Kidney epithelial cell (primary cell): Measurements from ENCODE around the gene MRPL40. TPM values are rescaled to one million over a fixed set of nuclear protein-coding genes. Genes with fewer than 3 reads are reported as not detected.
A peak's percentile ranks its signal among the peaks of the same experiment; 100 is the strongest.

Source experiments
- DNase-seq: peaks from one replicate; pipeline ENCODE4 v3.0.0-alpha.2; 2010; ENCODE audit warnings: low read depth
- H3K27me3 ChIP-seq: 2 replicates; pipeline ENCODE4 v1.6.0; 2011; ENCODE audit warnings: low read length; ENCODE audit not compliant: control insufficient read depth, insufficient read depth
- H3K36me3 ChIP-seq: 2 replicates; pipeline ENCODE4 v1.5.1; 2011; ENCODE audit warnings: low read length; ENCODE audit not compliant: control insufficient read depth, insufficient read depth
- H3K4me3 ChIP-seq: 2 replicates; pipeline ENCODE4 v1.5.1; 2011; ENCODE audit warnings: low read depth, mild to moderate bottlenecking, control low read depth, low read length
- CTCF ChIP-seq: IDR thresholded peaks from 2 replicates; pipeline ENCODE4 v1.5.1; 2011; ENCODE audit warnings: mild to moderate bottlenecking, moderate library complexity, low read length, control low read depth, inconsistent platforms; ENCODE audit not compliant: insufficient read depth, poor library complexity, severe bottlenecking
- total RNA-seq: library from RNA; depleted of rRNA; stranded (reverse); fragments of >200 nt; gene quantifications from 2 replicates; pipeline ENCODE4 v1.2.3, GENCODE V29; 2015

Gene MRPL40
- total RNA-seq, 1 donor from 2014 or later, result 47.2 TPM

- DNase-seq, result peak; percentile 25
- Histone ChIP-seq H3K36me3 (no peaks in the 10 kb centered on the region), H3K4me3 (peak within 1 kb of the TSS; percentile 97), H3K27me3 (no peaks in the 10 kb centered on the region)
- TF ChIP-seq CTCF, result no peak
Observed at GRCh38 chr22:19478901-19479354, 46.6 kb downstream of the MRPL40 start, which contains the start of gene UFD1. Gene UFD1, minus strand, starts transcription at chr22:19479193. Its CDS starts 108 bp downstream, at chr22:19479085.

- Histone ChIP-seq H3K36me3 (no peaks in the 10 kb centered on the region), H3K4me3 (peak within 1 kb of the TSS; percentile 97), H3K27me3 (no peaks in the 10 kb centered on the region)
- TF ChIP-seq CTCF, result no peak
- DNase-seq, result peak; percentile 95
Observed at GRCh38 chr22:19479355-19480172, 47.2 kb downstream of the MRPL40 start, which contains the start of gene CDC45. Gene CDC45, plus strand, starts transcription at chr22:19479920. Its CDS starts 49 bp downstream, at chr22:19479969.

GRCh38 chr22:19480173-19480568 lies 47.8 kb downstream of the MRPL40 start:
- no peak for TF ChIP-seq CTCF
- H3K4me3 ChIP-seq, result peak overlapping the region; percentile 92
- no peak for DNase-seq
- no peaks in the 10 kb centered on the region for H3K27me3 ChIP-seq
- H3K36me3 ChIP-seq, result no peaks in the 10 kb centered on the region

GRCh38 chr22:19480789-19481188 lies 48.4 kb downstream of the MRPL40 start:
- peak overlapping the region; percentile 92 for H3K4me3 ChIP-seq
- no peak for TF ChIP-seq CTCF
- peaks cover 1% of the 10 kb centered on the region for H3K36me3 ChIP-seq
- DNase-seq, result no peak
- no peaks in the 10 kb centered on the region for H3K27me3 ChIP-seq

GRCh38 chr22:19482297-19482696 lies 50.0 kb downstream of the MRPL40 start:
- no peaks in the 10 kb centered on the region for H3K27me3 ChIP-seq
- TF ChIP-seq CTCF, result no peak
- no peak for DNase-seq
- H3K4me3 ChIP-seq, result no peak overlapping the region
- H3K36me3 ChIP-seq, result peaks cover 1% of the 10 kb centered on the region
